GM04504 (cell line): Measurements from ENCODE around the gene NUDT13.

Experiments
- DNase-seq: peaks from one replicate; pipeline ENCODE4 v3.0.0-alpha.2; 2012; ENCODE audit warnings: low read depth

Gene NUDT13

GRCh38 chr10:73110345-73110849 lies at the start of gene NUDT13:
Gene NUDT13 (plus strand): TSS chr10:73110455. CDS start chr10:73114366, 3,911 bp downstream.
- peak; percentile 58 for DNase-seq

DNA sequence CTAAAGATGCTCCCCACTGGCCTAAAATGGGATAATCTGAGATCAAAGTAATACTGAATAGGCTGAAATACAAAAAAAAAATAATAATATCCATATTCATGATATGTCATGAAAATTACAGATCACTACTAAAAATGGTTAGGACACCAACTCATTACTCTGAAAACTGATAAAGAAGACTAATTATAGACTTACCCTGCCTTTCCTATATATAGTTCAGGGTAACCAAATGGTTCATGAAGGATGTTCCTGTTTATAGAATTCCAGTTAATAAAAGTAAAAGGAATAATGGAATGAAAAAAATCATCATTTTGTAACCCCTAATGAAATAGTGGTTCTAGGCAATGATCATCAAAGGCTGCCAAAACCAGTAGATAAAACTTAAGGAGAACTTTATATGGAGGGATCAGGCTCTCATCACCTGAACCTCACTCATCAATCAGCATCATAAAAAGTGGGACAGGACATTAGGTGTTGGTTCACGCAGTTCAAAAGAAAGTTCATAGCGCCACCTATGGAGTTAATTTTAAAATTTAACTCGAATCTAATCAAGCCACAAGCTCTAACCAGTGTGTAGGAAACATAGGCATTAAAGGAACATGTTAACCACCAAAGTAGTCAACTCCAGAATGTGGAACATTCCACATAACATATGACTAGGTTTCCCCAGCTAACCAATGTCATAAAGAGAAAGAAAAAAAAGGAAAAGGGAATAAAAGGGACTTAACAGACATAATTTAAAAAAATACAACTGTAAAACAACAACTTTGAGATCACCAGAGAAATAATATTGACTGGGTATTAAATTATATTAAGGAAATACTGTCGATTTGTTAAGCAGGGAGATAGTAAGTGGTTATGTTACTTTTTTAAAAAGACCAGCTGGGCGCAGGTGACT lies 49.3 kb upstream of the NUDT13 start:
- DNase-seq = no peak

GRCh38 chr10:73061743-73062142 lies 48.5 kb upstream of the NUDT13 start:
- no peak for DNase-seq

DNA sequence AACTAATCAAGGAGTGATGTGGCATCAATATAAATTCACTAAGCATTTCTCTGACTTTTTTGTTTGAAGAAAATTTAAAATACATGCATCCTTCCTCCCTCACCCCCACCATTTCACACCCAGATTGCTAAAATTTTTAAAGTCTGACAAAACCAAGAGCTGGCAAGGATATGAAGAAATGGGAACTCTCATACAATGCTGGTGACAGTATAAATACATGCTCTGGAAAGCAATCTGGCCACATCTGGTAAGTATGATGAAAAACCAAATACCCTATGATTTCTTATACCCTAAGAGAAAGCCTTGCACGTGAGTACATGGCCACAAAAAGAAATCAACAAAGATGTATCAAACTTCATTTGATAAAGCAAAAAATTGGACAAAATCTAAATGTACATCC lies 44.8 kb upstream of the NUDT13 start:
- no peak for DNase-seq

DNA sequence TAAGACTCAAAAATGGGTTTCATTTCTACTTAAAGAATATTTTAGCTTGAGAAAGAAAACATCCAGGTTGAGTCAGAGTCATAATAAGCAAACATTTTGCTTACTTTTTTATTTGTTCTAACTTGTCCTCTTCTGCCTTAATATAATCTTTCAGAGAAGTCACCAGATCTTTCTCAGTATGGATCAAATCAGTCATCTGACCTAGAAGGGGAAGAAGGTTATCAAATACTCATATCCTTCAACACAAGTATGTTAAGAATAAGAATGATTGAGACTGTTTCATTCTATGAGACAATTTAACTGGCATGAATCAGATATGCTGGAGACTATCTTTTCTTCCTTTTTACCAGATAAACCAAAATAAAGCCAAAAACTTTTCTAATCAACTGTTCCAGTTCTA lies 36.6 kb upstream of the NUDT13 start:
- DNase-seq = no peak

- no peak for DNase-seq
Observed at GRCh38 chr10:73075829-73076228, 34.4 kb upstream of the NUDT13 start.

DNA sequence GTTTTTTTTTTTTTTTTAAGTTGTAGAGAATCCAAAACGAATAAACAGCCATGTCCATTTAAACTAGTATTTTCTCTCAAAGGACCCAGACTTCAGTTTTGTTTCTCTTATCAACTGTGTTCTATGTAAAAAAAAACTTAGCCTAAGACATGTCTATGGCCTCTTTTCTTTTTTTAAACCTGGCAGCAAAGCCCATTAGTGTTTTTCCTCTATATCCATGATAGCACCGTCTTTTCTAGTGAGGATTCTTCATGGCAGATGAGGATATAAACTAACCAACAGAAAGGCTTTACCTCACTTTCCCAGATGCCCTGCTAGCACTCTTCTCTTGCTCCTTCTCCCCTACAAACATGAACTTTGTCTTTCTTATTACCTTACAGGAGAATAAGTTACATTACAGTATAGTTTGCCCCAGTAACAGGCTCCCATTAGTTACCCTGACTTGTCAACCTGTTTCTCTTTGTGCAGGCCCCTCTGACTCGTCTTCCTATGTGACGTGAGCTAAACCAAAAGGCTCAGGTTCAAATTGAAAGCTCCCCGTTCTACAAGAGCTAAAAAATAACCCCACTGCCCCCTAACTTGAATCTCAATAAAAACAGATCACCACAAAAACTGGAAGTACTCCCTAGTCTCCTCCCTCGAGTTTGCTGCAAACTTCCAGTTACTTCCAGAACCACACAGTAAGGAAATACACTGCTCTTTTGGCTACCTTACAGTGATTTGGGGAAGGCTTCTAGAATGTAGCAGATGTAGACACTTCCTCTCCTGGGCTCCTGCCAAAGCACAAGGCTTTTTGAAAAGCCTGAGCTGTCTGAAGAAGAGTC lies 33.7 kb upstream of the NUDT13 start:
- peak; percentile 75 for DNase-seq

DNA sequence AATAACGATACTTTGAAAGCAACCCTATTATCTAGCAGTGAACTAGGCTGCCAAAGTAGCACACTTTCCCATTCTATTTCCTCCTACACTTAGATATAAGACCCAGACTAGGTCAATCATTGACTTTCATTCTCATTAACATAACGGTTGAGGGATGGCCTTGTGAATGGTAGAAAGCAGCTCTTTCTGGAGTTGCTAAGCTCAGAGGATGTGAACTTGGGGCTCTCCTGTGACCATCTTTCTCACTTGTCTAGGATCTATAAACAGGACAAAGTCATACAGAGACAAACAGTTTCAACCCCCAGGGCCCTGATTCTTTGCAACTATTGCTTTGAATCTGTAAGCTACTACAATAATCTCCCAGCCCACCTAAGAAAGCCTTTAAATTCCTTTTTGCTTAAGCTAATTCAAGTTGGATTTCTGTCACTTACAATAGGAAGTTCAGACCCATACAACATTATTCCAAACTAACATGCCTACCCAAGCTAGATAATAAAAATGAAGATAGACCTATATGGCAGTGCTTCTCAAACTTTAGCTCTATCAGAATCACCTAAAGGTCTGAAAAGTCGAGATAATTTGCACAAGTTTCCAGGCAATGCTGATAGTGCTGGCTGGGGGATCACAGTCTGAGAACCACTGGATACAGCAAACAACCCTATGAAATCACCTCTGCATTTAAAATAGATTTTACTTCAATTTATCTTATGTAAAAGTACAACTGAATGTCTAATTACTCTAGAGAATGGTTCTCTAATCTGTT lies 30.3 kb upstream of the NUDT13 start:
- no peak for DNase-seq

DNA sequence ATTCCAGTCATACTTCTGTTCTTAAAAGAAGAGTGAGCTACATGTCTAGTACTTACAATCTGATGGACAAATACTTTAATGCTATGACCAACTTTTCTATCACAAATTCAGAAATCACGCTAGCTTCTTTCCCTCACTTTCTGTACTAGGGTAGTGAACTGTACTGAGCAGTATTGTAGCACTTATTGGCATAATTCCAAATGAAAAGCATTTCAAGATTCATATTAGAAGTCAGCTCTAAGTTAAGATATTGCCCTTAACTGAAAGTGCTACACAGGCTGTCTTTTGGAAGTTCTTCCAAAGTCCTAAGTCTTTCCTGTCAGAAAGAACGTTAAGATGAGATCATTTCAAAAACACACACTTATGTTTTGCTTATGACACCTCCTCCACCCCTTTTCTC lies 27.0 kb upstream of the NUDT13 start:
- DNase-seq = no peak

DNA sequence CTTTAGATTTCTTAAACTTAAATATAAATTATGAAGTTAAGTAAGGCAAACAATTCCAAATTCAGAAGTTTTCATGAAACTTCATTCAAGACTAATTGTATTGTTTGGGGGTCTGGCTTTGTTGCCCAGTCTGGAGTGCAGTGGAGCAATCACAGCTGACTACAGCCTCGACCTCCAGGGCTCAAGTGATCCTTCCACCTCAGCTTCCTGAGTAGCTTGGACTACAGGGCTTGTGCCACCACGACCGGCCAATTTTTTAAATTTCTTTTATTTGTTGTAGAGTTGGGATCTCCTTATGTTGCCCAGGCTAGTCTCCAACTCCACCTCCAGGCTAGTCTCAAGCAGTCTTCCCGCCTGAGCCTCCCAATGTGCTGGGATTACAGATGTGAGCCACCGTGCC lies 26.0 kb upstream of the NUDT13 start:
- no peak for DNase-seq

- no peak for DNase-seq
Observed at GRCh38 chr10:73086816-73087215, 23.4 kb upstream of the NUDT13 start.

DNA sequence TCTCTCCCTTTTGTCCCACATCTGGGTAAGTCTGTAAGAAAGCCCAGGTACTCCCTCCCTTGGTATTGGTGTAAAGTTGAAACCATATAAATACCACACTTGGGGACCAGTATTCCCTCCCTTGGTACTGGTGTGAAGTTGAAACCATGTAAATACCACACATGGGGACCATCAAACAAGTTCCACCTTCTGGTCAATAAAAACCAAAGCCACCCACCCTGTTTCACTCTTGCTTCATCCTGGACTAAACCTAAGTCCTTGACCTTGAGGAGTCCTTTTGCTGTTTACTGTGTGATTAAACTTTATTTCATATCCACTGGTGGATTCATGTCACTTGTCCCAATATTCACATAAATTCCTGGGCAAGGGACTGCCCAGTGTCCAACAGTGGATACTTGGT lies 22.0 kb upstream of the NUDT13 start:
- no peak for DNase-seq

DNA sequence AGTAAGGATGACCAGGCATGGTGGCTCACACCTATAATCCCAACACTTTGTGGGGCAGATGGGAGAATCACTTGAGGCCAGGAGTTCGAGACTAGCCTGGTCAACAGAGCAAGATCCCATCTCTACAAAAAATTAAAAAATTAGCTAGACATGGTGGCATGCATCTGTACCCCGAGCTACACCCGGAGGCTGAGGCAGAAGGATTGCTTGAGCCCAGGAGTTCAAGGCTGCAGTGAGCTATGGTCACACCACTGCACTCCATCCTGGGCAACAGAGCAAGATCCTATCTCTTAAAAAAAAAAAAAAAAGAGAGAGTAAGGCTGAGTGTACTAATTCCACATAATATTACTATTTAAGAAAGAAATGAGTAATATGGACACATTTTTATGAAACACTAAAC lies 17.4 kb upstream of the NUDT13 start:
- no peak for DNase-seq

DNA sequence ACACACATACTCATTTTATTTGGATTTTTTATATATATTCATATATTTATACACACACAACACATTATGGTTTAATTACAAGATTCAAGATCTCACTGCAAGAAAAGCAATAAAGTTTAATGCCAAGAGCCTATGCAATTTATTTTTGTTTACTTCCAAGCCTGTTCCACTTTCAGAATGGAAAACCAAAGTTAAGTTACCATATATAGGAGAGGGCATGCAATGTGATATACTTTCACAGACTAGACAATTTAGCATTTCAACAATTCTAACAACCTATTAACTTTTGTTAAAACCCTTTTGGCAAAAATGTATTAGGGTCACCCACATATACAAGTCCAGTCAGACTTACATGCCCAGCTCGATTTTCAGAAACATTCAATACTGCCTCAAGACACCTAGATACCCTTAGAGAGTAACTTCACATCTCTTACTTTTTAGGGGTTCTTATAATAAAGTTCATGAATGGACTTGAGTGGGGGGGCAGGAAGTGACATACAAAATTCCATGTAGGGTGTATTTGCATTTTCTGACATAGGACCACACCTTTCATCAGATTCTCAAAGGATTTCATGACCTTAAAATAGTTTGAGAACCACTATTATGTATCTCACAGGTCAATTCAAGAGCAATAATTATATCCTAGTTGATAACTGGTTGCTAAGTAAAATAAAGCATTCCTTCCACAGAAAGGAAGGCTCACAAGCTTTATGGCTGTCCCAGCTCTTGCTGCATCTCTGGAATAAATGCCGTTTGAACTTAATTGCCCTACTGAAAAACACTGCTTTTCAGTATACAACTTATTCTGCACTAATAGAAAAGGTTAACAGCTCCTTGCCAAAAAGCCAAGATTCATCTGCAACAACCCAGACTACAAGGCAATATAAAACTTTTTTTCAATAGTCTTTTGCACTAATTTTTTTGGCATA lies 16.1 kb upstream of the NUDT13 start:
- DNase-seq = no peak

GRCh38 chr10:73094986-73095480 lies 15.2 kb upstream of the NUDT13 start:
- no peak for DNase-seq

DNA sequence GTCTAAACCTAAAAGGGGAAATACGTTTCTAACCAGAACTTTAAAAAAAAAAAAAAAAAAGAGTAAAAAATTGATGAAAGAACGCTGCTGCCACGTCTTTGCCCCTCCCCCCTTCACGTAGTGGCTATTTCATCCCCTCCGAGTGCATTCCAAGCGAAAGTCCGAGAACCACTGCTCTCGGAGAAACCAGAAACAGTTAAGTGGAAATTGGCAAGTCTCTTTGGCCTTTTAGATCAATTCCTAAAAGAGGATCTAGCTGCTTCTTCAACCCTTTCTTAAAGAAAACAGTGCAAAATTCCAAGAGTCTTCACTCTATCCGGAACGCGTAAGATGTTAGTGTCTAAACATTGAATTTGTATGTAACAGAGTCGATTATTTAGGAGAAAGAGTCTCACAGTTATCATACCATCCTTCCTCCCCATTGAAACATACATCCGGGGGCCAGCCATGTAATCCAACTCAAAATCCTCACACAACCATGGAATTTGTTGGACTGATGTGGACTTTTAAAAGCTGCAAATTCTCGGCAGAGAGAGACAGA lies 14.7 kb upstream of the NUDT13 start:
- DNase-seq = peak; percentile 53

DNA sequence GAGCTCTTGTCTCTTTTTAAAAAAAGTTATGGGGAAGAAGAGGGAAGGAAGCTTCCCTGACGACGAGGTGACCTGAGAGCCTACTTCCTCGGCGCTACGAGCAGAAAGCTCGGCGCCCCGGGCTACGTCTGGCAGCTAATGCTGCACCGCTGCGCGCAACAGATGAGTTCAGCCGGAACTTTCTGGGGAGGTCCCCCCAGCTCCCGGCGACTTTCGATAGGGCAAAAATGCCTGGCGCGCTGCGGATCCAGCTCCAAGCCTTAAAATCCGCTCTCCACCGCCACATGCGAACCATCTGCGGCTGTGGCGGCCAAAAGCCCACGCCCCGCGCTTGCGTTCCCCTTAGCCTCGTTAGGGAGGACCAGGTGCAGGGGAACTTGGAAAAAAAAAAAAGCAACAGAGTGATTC lies 14.2 kb upstream of the NUDT13 start:
- peak; percentile 63 for DNase-seq

GRCh38 chr10:73096449-73097304 lies 13.6 kb upstream of the NUDT13 start, which contains the start of gene P4HA1:
Gene P4HA1 (minus strand): TSS chr10:73096866. CDS start chr10:73074883, 21,983 bp downstream.
- DNase-seq = peak; percentile 95

DNA sequence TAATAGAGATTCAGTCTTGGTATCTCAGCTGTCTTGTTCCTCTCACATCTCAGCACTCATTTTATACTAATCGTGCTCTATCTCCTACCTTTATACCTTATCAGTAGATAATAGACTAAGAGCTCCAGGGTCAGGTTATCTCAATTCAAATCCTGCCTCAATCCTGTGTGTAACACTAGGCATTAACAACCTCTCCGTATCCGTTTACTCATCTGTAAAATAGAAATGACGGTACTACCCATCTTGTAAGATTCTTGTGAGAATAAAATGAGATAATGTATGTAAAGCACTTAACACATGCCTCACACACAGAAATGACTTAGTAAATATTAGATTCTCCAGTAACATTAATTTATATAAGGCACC lies 13.0 kb upstream of the NUDT13 start:
- no peak for DNase-seq

GRCh38 chr10:73099141-73099540 lies 11.1 kb upstream of the NUDT13 start:
- DNase-seq = no peak
